GM21528 (cell line): ENCODE data around the gene PRPF19.
A peak's percentile ranks its signal among the peaks of the same experiment; 100 is the strongest.

ENCODE experiments used
- ATAC-seq: cut with Tn5 transposase; IDR thresholded peaks from one replicate; pipeline ENCODE4 v1.9.1; 2021; ENCODE audit warnings: mild to moderate bottlenecking, moderate library complexity; ENCODE audit not compliant: unreplicated experiment, low FRiP score

Gene PRPF19

GRCh38 chr11:60847281-60847680 lies 59.1 kb downstream of the PRPF19 start:
- no peak for ATAC-seq

GRCh38 chr11:60845338-60845737 lies 61.0 kb downstream of the PRPF19 start:
- no peak for ATAC-seq

- ATAC-seq, result no peak
These were observed 61.5 kb downstream of the PRPF19 start for GRCh38 chr11:60844870-60845221.

- no peak for ATAC-seq
These were observed 62.1 kb downstream of the PRPF19 start for GRCh38 chr11:60844045-60844869.

GRCh38 chr11:60842668-60843600 lies 63.5 kb downstream of the PRPF19 start:
- no peak for ATAC-seq

- peak; percentile 65 for ATAC-seq
These were observed 64.4 kb downstream of the PRPF19 start, which contains the start of gene CCDC86 for GRCh38 chr11:60841797-60842667. TSS of gene CCDC86 (plus strand) at chr11:60842113. CDS start at chr11:60842125, 12 bp downstream.
